ENCODE measurements around the gene ACACA.

The ACACA gene

DNA sequence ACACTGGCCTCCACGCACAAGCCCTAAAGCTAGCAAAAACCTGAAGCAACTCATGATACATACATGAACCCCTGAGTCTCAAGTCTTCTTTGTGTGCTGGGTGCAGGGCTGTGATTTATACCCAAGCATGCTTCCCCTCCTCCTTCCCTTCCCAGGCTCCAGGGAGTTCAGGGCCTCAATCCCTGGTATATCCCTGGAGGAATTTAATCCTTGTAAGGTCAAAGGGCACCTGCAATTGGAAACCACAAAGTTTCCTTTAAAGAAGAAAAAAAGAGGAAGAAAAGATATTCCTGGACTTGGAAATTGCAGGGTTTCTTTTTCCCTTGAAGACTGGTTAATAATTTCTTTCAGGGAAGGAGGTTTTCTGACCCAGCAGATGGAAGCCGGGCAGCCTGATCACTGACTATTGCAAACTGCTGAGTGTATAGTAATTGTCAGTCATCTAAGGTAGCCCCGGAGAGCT lies 275.6 kb downstream of the ACACA start:
- POLR2A ChIA-PET = no interaction called here
- TF ChIP-seq BHLHE40 (IDR thresholded peaks at IDR 0.05; ENCODE audit: borderline replicate concordance) (no peak), FOXM1 (IDR thresholded peaks at IDR 0.05; ENCODE audit: borderline replicate concordance) (no peak), SUZ12 (IDR thresholded peaks at IDR 0.05) (no peak), ARNT (IDR thresholded peaks at IDR 0.05) (no peak), FOXK2 (IDR thresholded peaks at IDR 0.05) (no peak), HDGF (IDR thresholded peaks at IDR 0.05; ENCODE audit: borderline replicate concordance) (no peak), TARDBP (IDR thresholded peaks at IDR 0.05) (no peak), CTBP1 (IDR thresholded peaks at IDR 0.05; ENCODE audit: borderline replicate concordance) (no peak), ELF4 (IDR thresholded peaks at IDR 0.05) (no peak), FOXA1 (IDR thresholded peaks at IDR 0.05) (no peak)
- TF ChIP-seq, protein P1, sequence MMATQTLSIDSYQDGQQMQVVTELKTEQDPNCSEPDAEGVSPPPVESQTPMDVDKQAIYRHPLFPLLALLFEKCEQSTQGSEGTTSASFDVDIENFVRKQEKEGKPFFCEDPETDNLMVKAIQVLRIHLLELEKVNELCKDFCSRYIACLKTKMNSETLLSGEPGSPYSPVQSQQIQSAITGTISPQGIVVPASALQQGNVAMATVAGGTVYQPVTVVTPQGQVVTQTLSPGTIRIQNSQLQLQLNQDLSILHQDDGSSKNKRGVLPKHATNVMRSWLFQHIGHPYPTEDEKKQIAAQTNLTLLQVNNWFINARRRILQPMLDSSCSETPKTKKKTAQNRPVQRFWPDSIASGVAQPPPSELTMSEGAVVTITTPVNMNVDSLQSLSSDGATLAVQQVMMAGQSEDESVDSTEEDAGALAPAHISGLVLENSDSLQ (IDR thresholded peaks at IDR 0.05) = no peak
- CTCF ChIA-PET = interaction anchor here (0.7 kb wide), 1 partner anchor 20 kb away, joined by 3 read pairs; no protein-coding TSS in a partner anchor
- no peak for DNase-seq (ENCODE audit: extremely low spot score)

DNA sequence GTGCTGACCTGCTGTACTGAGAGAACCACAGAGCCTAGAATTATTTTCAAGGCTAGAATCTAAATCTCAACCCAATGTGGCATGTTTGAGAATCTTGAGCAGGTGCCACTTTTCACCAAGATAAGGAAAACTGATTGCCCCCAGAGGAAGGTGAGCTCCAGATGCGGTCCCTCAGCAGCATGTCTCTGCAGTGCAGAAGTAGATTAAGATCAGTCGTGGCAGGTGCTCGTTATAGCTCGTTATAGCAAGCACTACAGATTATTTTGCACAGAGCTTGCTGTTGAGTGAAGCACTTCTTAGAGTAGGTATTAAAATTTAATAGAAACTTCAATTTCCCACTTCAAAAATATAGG lies 281.8 kb downstream of the ACACA start:
- CTCF ChIA-PET = interaction anchor here (1.6 kb wide), 1 partner anchor 13 kb away, joined by 5 read pairs; no protein-coding TSS in a partner anchor
- DNase-seq (ENCODE audit: extremely low spot score) = no peak
- TF ChIP-seq BHLHE40 (IDR thresholded peaks at IDR 0.05; ENCODE audit: borderline replicate concordance) = no peak
- no peak for TF ChIP-seq TARDBP (IDR thresholded peaks at IDR 0.05)
- TF ChIP-seq ZNF384 (IDR thresholded peaks at IDR 0.05) = no peak
- no peak for TF ChIP-seq SP1 (IDR thresholded peaks at IDR 0.05)
- no peak for TF ChIP-seq ELF4 (IDR thresholded peaks at IDR 0.05)
- no peak for TF ChIP-seq NFRKB (IDR thresholded peaks at IDR 0.05)
- TF ChIP-seq HDGF (IDR thresholded peaks at IDR 0.05; ENCODE audit: borderline replicate concordance) = no peak
- TF ChIP-seq FOXA1 (IDR thresholded peaks at IDR 0.05) = no peak
- no peak for TF ChIP-seq FOXK2 (IDR thresholded peaks at IDR 0.05)
- POLR2A ChIA-PET = interaction anchor here (0.7 kb wide), 1 partner anchor 99 kb away, joined by 4 read pairs; no protein-coding TSS in a partner anchor

DNA sequence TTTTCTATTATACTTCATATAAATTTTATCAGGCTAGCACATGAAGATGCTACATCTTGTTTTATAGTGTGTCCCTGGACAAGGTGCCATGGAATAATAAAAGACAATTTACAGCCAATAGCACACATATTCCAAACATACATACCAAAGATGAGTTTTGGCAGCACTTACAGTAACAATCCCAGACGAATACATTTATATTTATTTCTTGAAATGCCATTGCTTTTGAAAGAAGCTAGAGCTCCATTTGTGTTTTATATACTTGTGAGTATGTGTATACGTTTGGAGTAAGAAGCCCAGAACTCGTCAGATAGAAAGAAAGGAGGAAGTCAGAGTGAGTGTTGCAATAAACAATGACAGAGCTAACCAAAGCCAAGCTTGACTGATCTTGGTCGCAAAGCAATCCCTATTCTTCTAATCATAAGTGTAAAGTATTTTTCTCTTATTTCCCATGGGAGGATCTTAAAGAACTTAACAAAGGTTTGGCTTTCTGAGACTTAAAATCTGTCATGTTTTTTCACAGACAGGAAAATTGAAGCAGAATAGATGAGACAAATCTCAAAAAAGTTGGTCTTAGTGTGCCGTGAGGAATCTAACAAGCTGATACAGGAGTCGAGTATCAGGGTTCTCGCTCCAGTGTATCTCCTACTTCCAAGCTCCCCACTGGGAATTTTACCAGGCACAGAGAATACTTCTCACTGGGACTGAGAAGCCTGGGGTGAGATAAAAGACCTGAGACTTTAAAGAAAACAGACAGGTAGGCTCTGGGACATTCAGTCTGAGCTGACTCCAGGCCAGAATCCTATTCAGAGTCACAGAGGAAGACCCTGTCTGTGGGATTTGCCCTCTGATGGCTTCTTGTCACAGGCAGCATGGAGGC lies 282.5 kb downstream of the ACACA start:
- ChIA-PET CTCF (interaction anchor here (1.6 kb wide), 1 partner anchor 14 kb away, joined by 5 read pairs; no protein-coding TSS in a partner anchor), POLR2A (interaction anchor here (0.7 kb wide), 1 partner anchor 100 kb away, joined by 4 read pairs; no protein-coding TSS in a partner anchor)
- no peak for TF ChIP-seq SP1 (IDR thresholded peaks at IDR 0.05)
- no peak for TF ChIP-seq CTBP1 (IDR thresholded peaks at IDR 0.05; ENCODE audit: borderline replicate concordance)
- no peak for TF ChIP-seq BHLHE40 (IDR thresholded peaks at IDR 0.05; ENCODE audit: borderline replicate concordance)
- DNase-seq (ENCODE audit: extremely low spot score) = no peak

DNA sequence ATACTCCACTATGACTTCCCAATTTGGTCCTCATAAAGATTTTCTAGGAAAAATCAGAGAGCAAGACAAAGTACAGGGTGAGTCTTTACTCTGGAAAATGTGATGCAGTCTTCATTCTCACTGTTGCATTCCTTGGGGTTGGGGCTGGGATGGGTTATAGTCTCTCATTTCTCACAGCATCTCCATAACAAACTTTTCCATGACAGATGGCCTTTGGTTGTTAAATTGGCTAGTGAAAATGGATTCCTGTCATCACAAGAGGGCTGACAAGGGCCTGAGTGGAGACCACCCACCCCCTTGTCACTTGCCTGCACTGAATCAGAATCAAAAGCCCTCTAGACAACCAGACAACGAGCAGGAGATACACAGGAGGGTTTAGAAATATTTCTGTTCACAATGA lies 283.2 kb downstream of the ACACA start:
- POLR2A ChIA-PET = no interaction called here
- CTCF ChIA-PET = no interaction called here
- TF ChIP-seq NFRKB (IDR thresholded peaks at IDR 0.05) (no peak), BHLHE40 (IDR thresholded peaks at IDR 0.05; ENCODE audit: borderline replicate concordance) (no peak), ELF4 (IDR thresholded peaks at IDR 0.05) (no peak)
- TF ChIP-seq, protein P1 (IDR thresholded peaks at IDR 0.05) = no peak
- no peak for DNase-seq (ENCODE audit: extremely low spot score)

DNA sequence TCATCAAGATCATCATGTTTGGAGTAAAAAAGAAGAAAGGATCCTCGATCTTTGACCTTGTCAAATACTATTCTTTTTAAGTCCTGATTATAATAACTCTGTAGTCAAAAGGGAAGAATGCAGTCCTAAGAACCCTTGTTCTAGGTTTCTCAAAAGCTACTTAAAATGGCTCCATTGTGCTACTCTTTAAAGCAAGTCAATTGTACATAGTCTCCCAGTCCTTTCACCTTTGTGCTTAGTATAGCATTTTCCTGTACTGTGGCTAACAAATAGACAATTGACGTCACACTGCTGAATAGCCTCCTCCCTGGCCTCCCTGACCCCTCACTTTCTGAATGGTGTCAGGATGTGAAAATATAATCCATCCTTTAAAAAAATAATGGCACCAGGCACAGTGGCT lies 285.0 kb downstream of the ACACA start:
- no peak for TF ChIP-seq CTBP1 (IDR thresholded peaks at IDR 0.05; ENCODE audit: borderline replicate concordance)
- no peak for TF ChIP-seq FOXM1 (IDR thresholded peaks at IDR 0.05; ENCODE audit: borderline replicate concordance)
- no peak for TF ChIP-seq FOXK2 (IDR thresholded peaks at IDR 0.05)
- TF ChIP-seq NFRKB (IDR thresholded peaks at IDR 0.05) = no peak
- TF ChIP-seq LEF1 (IDR thresholded peaks at IDR 0.05; ENCODE audit: borderline replicate concordance) = no peak
- no peak for TF ChIP-seq BHLHE40 (IDR thresholded peaks at IDR 0.05; ENCODE audit: borderline replicate concordance)
- no peak for TF ChIP-seq SP1 (IDR thresholded peaks at IDR 0.05)
- TF ChIP-seq ARNT (IDR thresholded peaks at IDR 0.05) = no peak
- TF ChIP-seq SUZ12 (IDR thresholded peaks at IDR 0.05) = no peak
- TF ChIP-seq ZNF384 (IDR thresholded peaks at IDR 0.05) = no peak
- no peak for TF ChIP-seq ELF4 (IDR thresholded peaks at IDR 0.05)
- TF ChIP-seq TARDBP (IDR thresholded peaks at IDR 0.05) = no peak
- TF ChIP-seq, protein P1 (IDR thresholded peaks at IDR 0.05) = no peak
- TF ChIP-seq HDGF (IDR thresholded peaks at IDR 0.05; ENCODE audit: borderline replicate concordance) = no peak
- TF ChIP-seq L3MBTL2 (conservative IDR thresholded peaks at IDR 0.05) = no peak
- TF ChIP-seq FOXA1 (IDR thresholded peaks at IDR 0.05) = no peak
- POLR2A ChIA-PET = no interaction called here

DNA sequence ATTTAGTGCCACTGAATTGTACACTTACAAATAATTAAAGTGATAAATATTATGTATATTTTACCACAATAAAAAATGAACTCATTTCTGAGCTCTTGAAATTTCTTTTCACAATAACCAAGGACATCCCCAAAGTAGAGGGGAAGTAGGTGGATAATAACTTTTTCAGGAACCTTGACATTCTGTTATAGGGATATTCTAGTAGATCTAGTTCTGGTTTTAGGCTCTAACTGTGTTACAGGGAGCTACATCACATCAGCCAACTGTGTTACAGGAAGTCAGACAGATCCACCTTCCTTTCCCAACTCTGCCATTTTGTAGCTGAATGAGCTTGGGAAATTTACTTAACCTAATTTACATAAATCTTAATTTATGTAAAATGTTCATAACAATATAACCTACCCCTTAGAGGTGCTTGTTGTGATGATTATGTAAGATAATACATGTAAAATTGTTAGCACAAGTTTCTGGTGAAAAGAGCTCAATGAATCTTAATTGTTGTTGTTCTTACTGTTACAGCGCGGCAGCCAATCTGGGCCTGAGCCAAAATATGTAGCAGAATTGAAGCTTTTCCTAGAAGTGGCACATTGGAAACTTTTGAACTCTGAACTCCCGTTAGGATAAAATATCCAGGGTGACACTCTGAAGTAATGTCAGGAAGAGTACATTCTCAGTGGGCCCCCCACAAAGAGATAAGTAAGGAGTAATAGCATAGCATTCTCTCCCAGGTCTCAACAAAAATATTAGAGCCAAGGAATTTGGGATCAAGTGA lies 288.1 kb downstream of the ACACA start:
- ChIA-PET POLR2A (no interaction called here), CTCF (no interaction called here)
- DNase-seq (ENCODE audit: extremely low spot score) = no peak
- no peak for TF ChIP-seq FOXM1 (IDR thresholded peaks at IDR 0.05; ENCODE audit: borderline replicate concordance)
- no peak for TF ChIP-seq HDGF (IDR thresholded peaks at IDR 0.05; ENCODE audit: borderline replicate concordance)
- TF ChIP-seq TARDBP (IDR thresholded peaks at IDR 0.05) = no peak

More for the DNA sequence above, 285.0 kb downstream of the ACACA start:
- CTCF ChIA-PET = no interaction called here
- no peak for DNase-seq (ENCODE audit: extremely low spot score)

Data from HEK293T (cell line).